H1 (cell line): Measurements from ENCODE around the gene SCART1.

Experiments used
- CBX5 ChIP-seq: fragments of 300-800, 300-1000 bp; sonication (generic); IDR thresholded peaks from 2 replicates; pipeline ENCODE4 v1.7.1; 2016; ENCODE audit warnings: antibody characterized with exemption, low read length, low read depth
- EP300 ChIP-seq, 2 experiments: IDR thresholded peaks; 1 replicate in 1 of 2; 2 replicates in 1 of 2; pipeline ENCODE4 v1.6.1; 2011 to 2012; ENCODE audit warnings: low read depth in 2 of 2, low read length in 2 of 2, mild to moderate bottlenecking in 2 of 2, borderline replicate concordance in 1 of 2, inconsistent platforms in 1 of 2, moderate library complexity in 1 of 2
- EZH2 ChIP-seq: fragments of 200-600 bp; sonication (generic); IDR thresholded peaks from 2 replicates; pipeline ENCODE4 v1.7.1; 2012; ENCODE audit warnings: low read depth, mild to moderate bottlenecking, moderate library complexity, low read length, inconsistent platforms; ENCODE audit not compliant: severe bottlenecking
- SIN3A ChIP-seq, 2 experiments: IDR thresholded peaks in 1 of 2; conservative IDR thresholded peaks in 1 of 2; 2 replicates each; pipeline ENCODE4 v1.6.1; 2011 to 2012; ENCODE audit warnings: low read length in 2 of 2, improper control_type of control experiment in 1 of 2, low read depth in 1 of 2, mild to moderate bottlenecking in 1 of 2
- SP1 ChIP-seq: IDR thresholded peaks from 2 replicates; pipeline ENCODE4 v1.6.1; 2011; ENCODE audit warnings: low read depth, low read length
- TAF1 ChIP-seq: IDR thresholded peaks from 2 replicates; pipeline ENCODE4 v1.6.1; 2011; ENCODE audit warnings: mild to moderate bottlenecking, low read depth, low read length
- TEAD4 ChIP-seq: IDR thresholded peaks from 2 replicates; pipeline ENCODE4 v1.6.1; 2012; ENCODE audit warnings: low read depth, low read length, inconsistent platforms, mixed read lengths
- YY1 ChIP-seq: IDR thresholded peaks from 2 replicates; pipeline ENCODE4 v1.6.1; 2011; ENCODE audit warnings: low read depth, mild to moderate bottlenecking, low read length
- TF ChIP-seq, protein P1 (sequence below), 3 experiments: IDR thresholded peaks; 1 replicate in 2 of 3; 2 replicates in 1 of 3; pipeline versions ENCODE4 v1.5.1 to v1.6.1; 2011; ENCODE audit warnings: low read length in 3 of 3, mild to moderate bottlenecking in 3 of 3, inconsistent platforms in 2 of 3, low read depth in 1 of 3, moderate library complexity in 1 of 3; ENCODE audit not compliant: insufficient read depth in 1 of 3; ENCODE audit errors: control extremely low read depth in 1 of 3
- TF ChIP-seq, protein P2 (sequence below): IDR thresholded peaks from 2 replicates; pipeline ENCODE4 v1.6.1; 2012; ENCODE audit warnings: inconsistent platforms
- TF ChIP-seq, protein P3 (sequence below): IDR thresholded peaks from 2 replicates; pipeline ENCODE4 v1.6.1; 2012; ENCODE audit warnings: low read length, inconsistent platforms

DNA sequence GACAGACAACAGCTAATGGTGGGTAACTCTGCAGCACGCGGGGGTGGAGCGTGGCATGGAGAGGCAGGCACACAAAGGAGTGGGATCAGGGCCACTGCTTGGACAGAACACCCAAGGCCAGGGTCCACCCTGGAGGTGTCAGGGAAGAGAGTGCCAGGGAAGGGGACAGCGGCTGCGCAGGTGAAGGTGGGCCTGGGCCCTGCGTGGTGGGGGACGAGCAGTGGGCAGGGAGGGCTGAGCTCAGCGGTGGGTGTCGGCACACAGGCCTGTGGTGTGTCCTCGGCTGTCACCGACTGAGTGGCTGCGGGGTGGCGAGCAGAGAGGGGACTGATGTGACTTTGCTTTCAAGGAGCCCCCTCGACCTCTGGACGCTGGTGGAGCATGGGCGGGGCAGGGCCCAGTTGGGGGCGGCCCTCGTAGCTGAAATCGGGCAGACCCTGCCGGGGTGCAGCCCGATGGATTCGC, 8.4 kb upstream of the SCART1 start:
- TF ChIP-seq TAF1 (no peak), YY1 (no peak), CBX5 (no peak), TEAD4 (no peak), EZH2 (no peak), SP1 (no peak), EP300 (IDR thresholded peaks at IDR 0.05; ENCODE audit: borderline replicate concordance in 1 of 2, low read depth in 2 of 2, low read length in 2 of 2) (no peak), SIN3A (conservative IDR thresholded peaks at IDR 0.05 in 1 of 2, IDR thresholded peaks at IDR 0.05 in 1 of 2; ENCODE audit: low read depth in 1 of 2, low read length in 2 of 2) (no peak)
- TF ChIP-seq, protein P1, sequence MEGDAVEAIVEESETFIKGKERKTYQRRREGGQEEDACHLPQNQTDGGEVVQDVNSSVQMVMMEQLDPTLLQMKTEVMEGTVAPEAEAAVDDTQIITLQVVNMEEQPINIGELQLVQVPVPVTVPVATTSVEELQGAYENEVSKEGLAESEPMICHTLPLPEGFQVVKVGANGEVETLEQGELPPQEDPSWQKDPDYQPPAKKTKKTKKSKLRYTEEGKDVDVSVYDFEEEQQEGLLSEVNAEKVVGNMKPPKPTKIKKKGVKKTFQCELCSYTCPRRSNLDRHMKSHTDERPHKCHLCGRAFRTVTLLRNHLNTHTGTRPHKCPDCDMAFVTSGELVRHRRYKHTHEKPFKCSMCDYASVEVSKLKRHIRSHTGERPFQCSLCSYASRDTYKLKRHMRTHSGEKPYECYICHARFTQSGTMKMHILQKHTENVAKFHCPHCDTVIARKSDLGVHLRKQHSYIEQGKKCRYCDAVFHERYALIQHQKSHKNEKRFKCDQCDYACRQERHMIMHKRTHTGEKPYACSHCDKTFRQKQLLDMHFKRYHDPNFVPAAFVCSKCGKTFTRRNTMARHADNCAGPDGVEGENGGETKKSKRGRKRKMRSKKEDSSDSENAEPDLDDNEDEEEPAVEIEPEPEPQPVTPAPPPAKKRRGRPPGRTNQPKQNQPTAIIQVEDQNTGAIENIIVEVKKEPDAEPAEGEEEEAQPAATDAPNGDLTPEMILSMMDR (IDR thresholded peaks at IDR 0.05; ENCODE audit: control extremely low read depth in 1 of 3, insufficient read depth in 1 of 3, low read depth in 1 of 3, low read length in 3 of 3): no peak
- TF ChIP-seq, protein P2, sequence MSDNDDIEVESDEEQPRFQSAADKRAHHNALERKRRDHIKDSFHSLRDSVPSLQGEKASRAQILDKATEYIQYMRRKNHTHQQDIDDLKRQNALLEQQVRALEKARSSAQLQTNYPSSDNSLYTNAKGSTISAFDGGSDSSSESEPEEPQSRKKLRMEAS: no peak
- TF ChIP-seq, protein P3, sequence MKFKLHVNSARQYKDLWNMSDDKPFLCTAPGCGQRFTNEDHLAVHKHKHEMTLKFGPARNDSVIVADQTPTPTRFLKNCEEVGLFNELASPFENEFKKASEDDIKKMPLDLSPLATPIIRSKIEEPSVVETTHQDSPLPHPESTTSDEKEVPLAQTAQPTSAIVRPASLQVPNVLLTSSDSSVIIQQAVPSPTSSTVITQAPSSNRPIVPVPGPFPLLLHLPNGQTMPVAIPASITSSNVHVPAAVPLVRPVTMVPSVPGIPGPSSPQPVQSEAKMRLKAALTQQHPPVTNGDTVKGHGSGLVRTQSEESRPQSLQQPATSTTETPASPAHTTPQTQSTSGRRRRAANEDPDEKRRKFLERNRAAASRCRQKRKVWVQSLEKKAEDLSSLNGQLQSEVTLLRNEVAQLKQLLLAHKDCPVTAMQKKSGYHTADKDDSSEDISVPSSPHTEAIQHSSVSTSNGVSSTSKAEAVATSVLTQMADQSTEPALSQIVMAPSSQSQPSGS: no peak
